GM12865 (cell line): ENCODE results near the gene HGFAC.

Source experiments
- DNase-seq: peaks from one replicate; pipeline ENCODE4 v3.0.0; 2010; ENCODE audit warnings: low read depth
- H3K4me3 ChIP-seq: 2 replicates; pipeline ENCODE4 v1.5.1; 2011; ENCODE audit warnings: mild to moderate bottlenecking, low read depth, low read length, control low read depth
- TF ChIP-seq, protein P1 (sequence below): IDR thresholded peaks from 2 replicates; pipeline ENCODE4 v1.5.1; 2011; ENCODE audit warnings: low read length, control low read depth, low read depth, inconsistent platforms; ENCODE audit not compliant: insufficient read depth; ENCODE audit errors: missing control alignments

Gene HGFAC

DNA sequence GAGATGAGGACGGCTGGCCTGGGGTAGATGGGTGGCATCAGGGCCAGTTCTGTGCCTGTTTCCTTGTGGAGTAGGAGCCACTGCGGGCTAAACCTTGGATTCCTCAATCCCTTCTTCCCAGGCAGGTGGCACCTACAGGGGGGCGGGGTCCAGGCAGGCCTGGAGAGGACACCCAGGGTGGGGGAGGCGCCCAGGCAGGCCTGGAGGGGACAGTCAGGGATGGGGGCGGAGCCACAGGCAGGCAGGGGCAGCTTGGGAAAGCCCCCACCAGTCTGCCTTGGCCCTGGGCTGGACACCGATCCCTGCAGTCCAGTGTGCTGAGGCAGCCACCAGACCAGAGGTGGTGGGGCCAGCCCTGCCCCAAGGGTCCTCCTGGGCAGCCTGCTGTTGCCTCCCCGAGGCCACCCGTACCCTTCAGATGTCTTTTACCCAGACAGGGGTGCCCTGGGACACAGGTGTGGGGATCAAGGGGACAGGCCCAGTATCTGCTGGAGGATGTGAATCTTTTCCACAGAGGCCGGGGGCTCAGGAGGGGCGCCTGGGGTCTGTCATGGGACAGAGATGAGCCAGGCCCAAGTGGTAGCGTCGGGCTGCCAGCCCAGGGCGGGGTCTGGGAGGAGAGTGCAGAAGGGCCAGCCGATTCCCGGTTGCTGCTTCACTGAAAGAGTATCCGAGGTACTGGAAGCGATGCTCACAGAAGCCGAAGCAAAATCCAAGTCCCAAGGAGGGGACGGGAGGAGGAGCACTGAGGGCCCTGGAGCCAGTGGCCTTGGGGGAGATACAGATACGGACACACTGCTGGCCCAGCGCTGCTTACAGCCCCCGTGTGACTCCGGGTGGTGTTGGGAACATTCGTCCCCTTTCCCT, 56.0 kb downstream of the HGFAC start:
- H3K4me3 ChIP-seq: no peak overlapping the region
- TF ChIP-seq, protein P1, sequence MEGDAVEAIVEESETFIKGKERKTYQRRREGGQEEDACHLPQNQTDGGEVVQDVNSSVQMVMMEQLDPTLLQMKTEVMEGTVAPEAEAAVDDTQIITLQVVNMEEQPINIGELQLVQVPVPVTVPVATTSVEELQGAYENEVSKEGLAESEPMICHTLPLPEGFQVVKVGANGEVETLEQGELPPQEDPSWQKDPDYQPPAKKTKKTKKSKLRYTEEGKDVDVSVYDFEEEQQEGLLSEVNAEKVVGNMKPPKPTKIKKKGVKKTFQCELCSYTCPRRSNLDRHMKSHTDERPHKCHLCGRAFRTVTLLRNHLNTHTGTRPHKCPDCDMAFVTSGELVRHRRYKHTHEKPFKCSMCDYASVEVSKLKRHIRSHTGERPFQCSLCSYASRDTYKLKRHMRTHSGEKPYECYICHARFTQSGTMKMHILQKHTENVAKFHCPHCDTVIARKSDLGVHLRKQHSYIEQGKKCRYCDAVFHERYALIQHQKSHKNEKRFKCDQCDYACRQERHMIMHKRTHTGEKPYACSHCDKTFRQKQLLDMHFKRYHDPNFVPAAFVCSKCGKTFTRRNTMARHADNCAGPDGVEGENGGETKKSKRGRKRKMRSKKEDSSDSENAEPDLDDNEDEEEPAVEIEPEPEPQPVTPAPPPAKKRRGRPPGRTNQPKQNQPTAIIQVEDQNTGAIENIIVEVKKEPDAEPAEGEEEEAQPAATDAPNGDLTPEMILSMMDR: no peak
- no peak for DNase-seq

DNA sequence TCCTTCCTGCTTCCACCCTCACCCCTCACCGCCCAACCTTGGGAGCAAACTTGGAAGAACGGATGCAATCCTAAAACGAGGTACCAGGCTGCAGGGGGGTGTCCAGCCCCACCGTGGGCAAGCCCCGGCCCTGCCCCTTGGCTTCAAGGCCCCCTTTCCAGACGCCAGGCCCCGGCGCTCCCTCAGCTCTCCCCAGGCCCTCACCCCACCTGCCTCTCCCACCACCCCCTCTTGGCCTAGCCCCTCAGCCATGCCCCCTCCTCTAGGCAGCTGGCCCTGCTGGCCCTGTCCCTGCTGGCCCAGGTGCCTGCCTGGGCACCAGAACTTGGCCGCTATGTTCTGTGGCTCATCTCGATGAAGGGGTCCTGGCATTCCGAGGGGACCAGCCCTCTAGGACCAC, 56.6 kb downstream of the HGFAC start:
- TF ChIP-seq, protein P1: no peak
- H3K4me3 ChIP-seq: no peak overlapping the region
- DNase-seq: no peak
